Choroid plexus epithelial cell (primary cell): ENCODE results near the gene SAE1.

Experiments
- DNase-seq: peaks from one replicate; pipeline ENCODE4 v3.0.0-alpha.2; 2010; ENCODE audit warnings: low read depth
- H3K4me3 ChIP-seq: 2 replicates; pipeline ENCODE4 v1.5.1; 2011; ENCODE audit warnings: low read depth, mild to moderate bottlenecking, control low read depth, low read length, moderate library complexity
- CTCF ChIP-seq: conservative IDR thresholded peaks from 2 replicates; pipeline ENCODE4 v1.5.1; 2011; ENCODE audit warnings: low read depth, mild to moderate bottlenecking, control low read depth, inconsistent platforms, low read length, moderate library complexity

SAE1 gene

GRCh38 chr19:47258895-47259555, 128.4 kb downstream of the SAE1 start:
- no peak overlapping the region for H3K4me3 ChIP-seq
- no peak for DNase-seq
- no peak for TF ChIP-seq CTCF
